Stimulated activated CD8-positive, alpha-beta memory T cell treated with anti-CD3 and anti-CD28 coated beads, Interleukin-2, amount 100 ng/mL, for 1 hour (primary cell): ENCODE measurements around the gene ZNF763.
A peak's percentile ranks its signal among the peaks of the same experiment; 100 is the strongest.
"Not testable (repeated sequence)": the region's sequence is repeated elsewhere in the genome, so short reads cannot be mapped to it uniquely, and the experiment has no call there.

Source experiments
- DNase-seq, 2 donors: peaks; one replicate each; pipeline ENCODE4 v3.0.0-alpha.2; 2020; ENCODE audit warnings: low read depth in 2 of 2

ZNF763 gene

DNA sequence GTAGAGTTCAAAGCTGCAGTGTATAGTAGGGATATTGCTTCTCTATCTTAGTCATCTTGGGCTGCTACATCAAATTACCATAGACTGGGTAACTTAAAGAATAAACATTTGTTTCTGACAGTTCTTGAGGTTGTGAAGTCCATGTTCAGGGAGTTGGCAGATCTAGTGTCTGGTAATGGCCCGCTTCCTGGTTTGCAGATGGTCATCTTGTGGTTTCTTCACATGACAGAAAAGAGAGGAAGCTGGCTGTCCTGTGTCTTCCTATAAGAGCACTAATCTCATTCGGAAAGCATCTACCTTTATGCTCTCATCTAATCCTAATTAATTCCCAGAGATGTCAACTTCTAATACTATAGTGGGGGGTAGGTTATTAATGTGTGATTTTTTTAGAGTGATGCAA is 6.2 kb downstream of the ZNF763 start:
- DNase-seq, result no peak

DNA sequence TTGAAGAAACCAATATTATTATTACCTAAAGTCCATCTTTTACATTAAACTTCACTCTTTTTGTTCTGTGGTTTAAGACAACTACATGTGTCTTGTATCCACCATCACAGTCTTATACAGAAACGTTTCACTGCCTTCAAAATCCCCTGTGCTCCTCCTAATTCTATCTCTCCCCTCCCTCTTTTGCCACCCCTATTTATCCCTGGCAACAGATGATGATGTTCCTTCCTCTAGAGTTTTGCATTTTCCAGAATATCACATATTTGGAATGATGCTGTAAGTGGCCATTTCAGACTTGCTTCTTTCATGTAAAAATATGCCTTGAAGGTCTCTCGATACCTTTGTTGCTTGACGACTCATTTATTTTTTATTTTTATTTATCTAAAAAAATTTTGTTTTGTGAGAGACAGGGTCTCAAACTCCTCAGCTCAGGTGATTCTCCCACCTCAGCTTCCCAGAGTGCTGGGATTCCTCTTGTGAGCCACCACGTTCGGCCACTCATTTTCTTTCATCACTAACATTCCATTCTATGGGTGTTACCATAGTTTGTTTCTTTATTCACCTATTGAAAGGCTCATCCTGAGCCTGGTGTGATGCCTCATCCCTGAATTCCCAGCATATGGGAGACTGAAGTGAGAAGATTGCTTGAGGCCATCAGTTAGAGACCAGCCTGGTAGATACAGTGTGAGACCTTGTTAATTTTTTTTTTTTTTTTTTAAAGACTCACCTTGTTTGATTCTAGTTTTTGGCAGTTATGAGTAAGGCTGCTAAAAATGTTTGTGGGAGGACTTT is 8.4 kb downstream of the ZNF763 start:
- DNase-seq, result no peak

DNA sequence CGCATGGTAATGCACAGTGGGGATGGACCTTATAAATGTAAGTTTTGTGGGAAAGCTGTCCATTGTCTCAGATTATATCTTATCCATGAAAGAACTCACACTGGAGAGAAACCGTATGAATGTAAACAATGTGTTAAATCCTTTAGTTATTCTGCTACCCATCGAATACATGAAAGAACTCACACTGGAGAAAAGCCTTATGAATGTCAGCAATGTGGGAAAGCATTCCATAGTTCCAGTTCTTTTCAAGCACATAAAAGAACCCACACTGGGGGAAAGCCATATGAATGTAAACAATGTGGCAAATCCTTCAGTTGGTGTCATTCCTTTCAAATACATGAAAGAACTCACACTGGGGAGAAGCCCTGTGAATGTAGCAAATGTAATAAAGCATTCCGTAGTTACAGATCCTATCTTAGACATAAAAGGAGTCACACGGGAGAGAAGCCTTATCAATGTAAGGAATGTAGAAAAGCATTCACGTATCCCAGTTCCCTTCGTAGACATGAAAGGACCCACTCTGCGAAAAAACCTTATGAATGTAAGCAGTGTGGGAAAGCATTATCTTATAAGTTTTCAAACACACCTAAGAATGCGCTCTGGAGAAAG is 13.8 kb downstream of the ZNF763 start:
- no peak for DNase-seq

DNA sequence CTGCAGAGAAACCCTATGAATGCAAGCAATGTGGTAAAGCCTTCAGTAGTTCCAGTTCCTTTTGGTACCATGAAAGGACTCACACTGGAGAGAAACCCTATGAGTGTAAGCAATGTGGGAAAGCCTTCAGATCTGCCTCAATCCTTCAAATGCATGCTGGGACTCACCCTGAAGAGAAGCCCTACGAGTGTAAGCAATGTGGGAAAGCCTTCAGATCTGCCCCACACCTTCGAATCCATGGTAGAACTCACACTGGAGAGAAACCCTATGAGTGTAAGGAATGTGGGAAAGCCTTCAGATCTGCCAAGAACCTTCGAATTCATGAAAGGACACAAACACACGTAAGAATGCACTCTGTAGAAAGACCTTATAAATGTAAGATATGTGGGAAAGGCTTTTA is 14.7 kb downstream of the ZNF763 start:
- DNase-seq, result no peak

DNA sequence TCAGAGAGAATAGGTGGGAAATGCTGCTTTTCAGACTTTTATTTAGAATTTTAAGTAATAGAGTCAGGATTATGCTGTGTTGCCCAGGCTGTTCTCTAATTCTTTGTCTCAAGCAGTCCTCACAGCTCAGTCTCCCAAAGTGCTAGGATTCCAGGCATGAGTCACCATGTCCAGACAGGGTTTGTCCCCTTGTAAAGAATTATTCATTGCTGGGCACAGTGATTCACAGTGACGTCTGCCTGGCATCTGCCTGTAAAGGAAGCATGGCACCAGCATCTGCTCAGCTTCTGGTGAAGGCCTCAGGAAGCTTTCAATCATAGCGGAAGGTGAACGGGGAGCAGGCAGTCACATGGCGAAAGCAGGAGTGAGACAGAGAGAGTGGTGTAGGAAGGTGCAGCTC is 17.7 kb downstream of the ZNF763 start:
- DNase-seq, result no peak

DNA sequence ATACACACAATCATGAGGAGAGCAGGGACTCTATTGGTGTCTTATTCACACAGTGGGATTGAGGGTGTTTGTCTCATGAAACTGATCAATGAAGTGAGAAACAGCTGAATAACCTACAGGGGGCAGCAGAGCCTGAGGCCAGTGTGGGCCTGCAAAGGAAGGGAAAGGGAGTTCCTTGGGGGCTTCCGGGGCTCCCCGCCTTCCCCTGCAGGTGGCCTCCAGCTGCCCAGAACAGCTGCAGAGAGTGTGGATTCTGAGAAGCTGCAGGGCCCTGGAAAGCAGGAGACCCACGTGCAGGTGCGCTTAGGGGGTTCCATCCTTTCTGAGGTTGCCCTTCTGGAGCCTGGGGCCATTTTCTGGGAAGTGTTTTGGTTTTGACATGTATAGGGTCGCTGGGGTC is 20.1 kb downstream of the ZNF763 start:
- DNase-seq, result no peak

DNA sequence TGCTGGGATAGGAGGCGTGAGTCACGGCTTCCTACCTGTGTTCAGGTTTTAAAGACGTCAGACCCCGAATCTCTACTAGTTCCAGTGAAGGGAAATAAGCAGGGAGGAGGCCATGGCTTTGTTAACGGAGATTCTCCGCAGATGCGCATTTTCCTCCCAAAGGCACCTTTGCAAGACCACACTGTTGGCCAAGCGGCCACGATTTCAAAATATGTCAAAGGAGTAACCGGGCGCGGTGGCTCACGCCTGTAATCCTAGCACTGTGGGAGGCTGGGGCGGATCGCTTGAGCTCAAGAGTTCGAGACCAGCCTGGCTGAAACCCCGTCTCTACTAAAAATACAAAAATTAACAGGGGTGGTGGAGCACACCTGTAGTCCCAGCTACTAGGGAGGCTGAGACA is 21.9 kb downstream of the ZNF763 start:
- DNase-seq, result no peak

DNA sequence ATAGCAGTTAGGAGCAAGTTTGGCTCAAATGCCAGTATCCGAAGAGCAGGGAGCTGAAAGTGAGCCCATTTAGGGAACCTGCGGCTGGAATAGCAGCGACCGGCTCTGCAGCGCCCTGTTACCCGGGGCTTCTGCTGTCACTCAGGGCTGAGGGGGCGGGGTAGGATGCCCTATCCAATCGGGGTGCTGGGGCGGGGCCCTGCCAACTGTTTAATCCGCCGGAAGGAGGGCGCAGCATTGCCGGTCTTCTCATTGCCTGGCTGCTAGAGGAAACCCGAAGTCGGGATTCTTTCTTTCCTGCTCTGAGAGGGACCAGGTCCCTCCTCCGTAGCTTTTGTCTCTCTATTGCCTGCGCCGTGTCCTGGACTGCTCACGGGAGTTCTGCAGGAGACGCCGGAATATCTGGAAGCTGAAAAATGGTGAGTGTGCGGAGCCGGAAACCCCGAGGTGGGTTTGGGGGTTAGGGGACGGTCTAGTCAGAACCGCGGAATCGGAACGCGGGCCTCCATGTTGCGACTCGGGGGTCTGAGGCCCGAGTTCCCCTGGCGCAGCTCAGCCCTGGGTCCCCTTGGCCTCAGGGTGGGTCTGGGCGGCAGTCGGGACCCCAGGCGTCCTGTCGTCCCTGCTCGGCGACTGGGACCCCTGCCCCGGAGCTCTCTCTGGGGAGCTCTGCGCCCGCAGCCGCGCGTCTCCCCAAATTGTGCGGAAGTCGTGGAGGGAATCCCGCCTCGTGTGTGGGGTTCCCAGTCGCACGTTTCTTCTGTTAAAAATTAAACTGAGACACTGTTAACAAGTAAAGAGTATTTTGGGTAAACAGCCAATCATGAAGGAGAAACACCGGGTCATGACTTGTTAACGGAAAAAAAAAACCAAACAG is 22.8 kb downstream of the ZNF763 start:
- DNase-seq, result peak; percentile 77 to 88

DNA sequence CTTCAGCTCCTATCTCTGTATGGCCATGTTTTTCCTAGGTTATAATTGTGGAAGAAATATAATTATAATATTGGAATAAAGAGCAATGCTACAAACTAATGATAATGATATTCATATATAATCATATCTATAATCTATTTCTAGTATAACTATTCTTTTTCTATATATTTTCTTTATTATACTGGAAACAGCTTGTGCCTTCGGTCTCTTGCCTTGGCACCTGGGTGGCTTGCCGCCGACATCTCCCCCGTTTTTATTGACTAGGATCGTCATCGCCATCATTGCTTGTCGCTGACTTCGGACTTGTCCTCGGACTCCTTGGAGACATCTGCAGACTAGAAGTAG is 24.2 kb downstream of the ZNF763 start:
- DNase-seq, result no peak

DNA sequence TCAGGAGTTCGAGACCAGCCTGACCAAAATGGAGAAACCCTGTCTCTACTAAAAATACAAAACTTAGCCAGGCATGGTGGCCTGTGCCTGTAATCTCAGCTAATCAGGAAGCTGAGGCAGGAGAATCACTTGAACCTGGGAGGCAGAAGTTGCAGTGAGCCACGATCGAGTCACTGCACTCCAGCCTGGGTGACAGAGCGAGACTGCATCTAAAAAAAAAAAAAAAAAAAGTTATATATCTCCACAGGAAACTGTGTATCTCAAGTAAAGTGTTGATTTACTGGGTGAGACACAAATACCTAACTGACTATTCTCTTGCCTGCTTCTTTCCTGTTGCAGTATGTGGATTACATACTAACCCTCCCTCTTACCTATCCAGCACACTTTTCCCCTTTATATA is 27.1 kb downstream of the ZNF763 start:
- DNase-seq, result not testable (repeated sequence)

DNA sequence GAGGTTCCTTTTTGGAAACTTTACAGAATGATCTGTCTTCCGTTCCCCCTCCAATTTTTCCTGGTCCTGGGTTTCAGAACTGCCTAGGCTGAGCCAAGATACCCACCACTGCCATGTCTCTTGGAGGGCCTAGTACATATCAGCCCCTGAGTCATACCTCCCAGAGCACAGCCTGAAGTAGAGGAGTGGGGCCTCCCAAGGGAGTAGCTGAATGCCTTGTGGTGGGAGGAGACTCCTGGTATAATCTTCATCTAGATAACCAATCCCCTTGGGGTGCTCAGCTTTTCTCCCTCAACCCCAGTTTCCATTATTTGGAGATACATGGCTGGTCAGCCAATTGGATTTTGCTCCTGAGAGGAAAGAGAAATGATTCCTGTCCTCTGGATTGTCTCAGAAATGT is 30.3 kb downstream of the ZNF763 start:
- no peak for DNase-seq

DNA sequence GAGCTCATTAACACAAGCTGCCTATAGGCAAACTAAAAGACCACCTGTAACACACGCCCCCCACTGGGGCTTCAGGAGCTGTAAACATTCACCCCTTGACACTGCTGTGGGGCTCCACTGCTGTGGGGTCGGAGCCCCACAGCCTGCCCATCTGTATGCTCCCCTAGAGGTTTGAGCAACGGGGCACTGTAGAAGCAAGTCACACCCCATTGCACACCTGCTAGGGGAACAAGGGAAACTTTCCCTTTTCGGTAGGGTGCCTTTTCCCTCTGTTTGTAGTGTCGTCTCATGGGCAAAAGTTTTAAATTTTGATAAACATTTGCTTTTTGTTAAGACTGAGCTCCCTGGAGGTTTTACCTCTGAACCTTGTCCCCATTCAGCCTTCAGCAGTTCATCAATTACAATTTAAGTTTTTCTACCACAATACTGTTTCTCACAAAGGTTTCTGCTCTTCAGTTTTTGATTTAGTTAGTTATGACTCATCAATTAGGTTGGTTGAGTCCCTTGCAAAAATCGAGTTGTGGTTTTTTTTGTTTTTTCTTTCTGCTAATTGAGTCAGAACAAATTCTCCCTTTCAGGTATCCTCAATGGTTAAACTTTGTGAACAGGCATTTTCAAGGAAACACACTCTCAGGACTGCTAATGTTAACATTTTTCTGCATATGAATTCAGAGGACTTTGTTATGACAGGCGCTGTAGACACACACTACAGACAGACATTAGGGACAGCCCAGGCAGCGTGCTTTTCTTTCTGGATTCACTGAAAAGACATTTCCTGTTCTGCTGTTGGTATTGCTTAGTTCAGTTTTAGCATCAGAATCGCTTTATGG is 35.5 kb downstream of the ZNF763 start:
- no peak for DNase-seq

DNA sequence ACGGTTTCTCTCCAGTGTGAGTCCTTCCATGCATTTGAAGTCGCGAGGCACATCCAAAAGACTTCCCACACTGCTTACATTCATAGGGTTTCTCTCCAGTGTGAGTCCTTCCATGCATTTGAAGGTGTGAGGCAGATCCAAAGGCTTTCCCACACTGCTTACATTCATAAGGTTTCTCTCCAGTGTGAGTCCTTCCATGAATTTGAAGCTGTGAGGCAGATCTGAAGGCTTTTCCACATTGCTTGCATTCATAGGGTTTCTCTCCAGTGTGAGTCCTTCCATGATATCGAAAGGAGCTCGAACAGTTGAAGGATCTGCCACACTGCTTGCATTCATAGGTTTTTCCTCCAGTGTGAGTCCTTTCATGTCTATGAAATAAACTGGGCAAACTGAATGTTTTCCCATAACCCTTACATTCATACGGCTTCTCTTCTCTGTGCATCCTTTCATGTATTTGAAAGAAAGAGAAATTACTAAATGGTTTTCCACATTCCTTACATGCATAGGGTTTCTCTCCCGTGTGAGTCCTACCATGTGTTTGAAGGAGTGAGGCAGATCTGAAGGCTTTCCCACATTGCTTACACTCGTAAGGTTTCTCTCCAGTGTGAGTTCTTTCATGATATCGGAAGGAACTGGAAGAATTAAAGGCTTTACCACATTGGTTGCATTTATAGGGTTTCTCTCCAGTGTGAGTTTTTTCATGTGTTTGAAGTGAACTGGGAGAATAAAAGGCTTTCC is 50.3 kb downstream of the ZNF763 start:
- DNase-seq, result no peak

DNA sequence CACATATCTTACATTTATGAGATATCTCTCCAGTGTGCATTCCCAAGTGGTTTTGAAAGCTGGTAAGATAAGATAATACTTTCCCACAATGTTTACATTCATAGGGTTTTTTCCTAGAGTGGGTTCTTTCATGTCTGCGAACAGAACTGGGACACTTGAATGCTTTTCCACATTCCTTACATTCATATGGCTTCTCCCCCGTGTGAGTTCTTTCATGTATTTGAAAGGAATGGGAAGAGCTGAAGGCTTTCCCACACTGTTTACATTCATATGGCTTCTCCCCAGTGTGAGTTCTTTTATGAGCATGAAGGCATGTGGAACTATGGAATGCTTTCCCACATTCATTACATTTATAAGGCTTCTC is 50.9 kb downstream of the ZNF763 start:
- no peak for DNase-seq
